GM12878 (cell line): ENCODE data around the gene NSDHL.

Experiments
- CEBPB ChIP-seq, 2 experiments: fragments of 150-350 bp in 1 of 2; IDR thresholded peaks; 2 replicates each; pipeline ENCODE4 v1.6.1; 2012 to 2014; ENCODE audit warnings: low read depth in 2 of 2, low read length in 2 of 2, borderline replicate concordance in 1 of 2, inconsistent platforms in 1 of 2
- CTCF ChIP-seq, 3 experiments: IDR thresholded peaks in 2 of 3; conservative IDR thresholded peaks in 1 of 3; 2 replicates each; pipeline ENCODE4 v1.5.1; 2011; ENCODE audit warnings: low read depth in 3 of 3, low read length in 3 of 3, mild to moderate bottlenecking in 3 of 3, control low read depth in 2 of 3, moderate library complexity in 2 of 3, inconsistent platforms in 1 of 3, mixed read lengths in 1 of 3; ENCODE audit not compliant: control insufficient read depth in 2 of 3, insufficient read depth in 1 of 3; ENCODE audit errors: extremely low read depth in 1 of 3
- ESRRA ChIP-seq: IDR thresholded peaks from 2 replicates; pipeline ENCODE4 v1.6.1; 2012; ENCODE audit warnings: mild to moderate bottlenecking, low read length, improper control_type of control experiment
- MAX ChIP-seq: IDR thresholded peaks from 2 replicates; pipeline ENCODE4 v1.6.1; 2012; ENCODE audit warnings: low read depth, low read length, improper control_type of control experiment
- MXI1 ChIP-seq: fragments of 150-350 bp; IDR thresholded peaks from 2 replicates; pipeline ENCODE4 v1.6.1; 2011; ENCODE audit warnings: low read depth, mild to moderate bottlenecking, inconsistent platforms, low read length, improper control_type of control experiment
- RBBP5 ChIP-seq: fragments of 200-600 bp; sonication (generic); conservative IDR thresholded peaks from 2 replicates; pipeline ENCODE4 v1.6.1; 2016
- SP1 ChIP-seq: IDR thresholded peaks from one replicate; pipeline ENCODE4 v1.6.1; 2011; ENCODE audit warnings: low read depth, low read length
- SRF ChIP-seq, 2 experiments: IDR thresholded peaks; 2 replicates each; pipeline ENCODE4 v1.6.1; 2011; ENCODE audit warnings: low read depth in 2 of 2, low read length in 2 of 2, mild to moderate bottlenecking in 1 of 2, moderate library complexity in 1 of 2
- TF ChIP-seq, protein P1 (sequence below): fragments of 150-350 bp; IDR thresholded peaks from 2 replicates; pipeline ENCODE4 v1.6.1; 2016; ENCODE audit warnings: low read depth, low read length
- TF ChIP-seq, protein P2 (sequence below): fragments of 450-650 bp; conservative IDR thresholded peaks from 2 replicates; pipeline ENCODE4 v1.6.1; 2017; ENCODE audit warnings: mild to moderate bottlenecking, moderate library complexity

GRCh38 chrX:152873361-152873760 lies 42.5 kb downstream of the NSDHL start:
- no peak for TF ChIP-seq RBBP5
- no peak for TF ChIP-seq CTCF (IDR thresholded peaks at IDR 0.05 in 2 of 3, conservative IDR thresholded peaks at IDR 0.05 in 1 of 3; ENCODE audit: control insufficient read depth in 2 of 3, extremely low read depth in 1 of 3, insufficient read depth in 1 of 3, low read depth in 3 of 3, low read length in 3 of 3)
- TF ChIP-seq, protein P1, sequence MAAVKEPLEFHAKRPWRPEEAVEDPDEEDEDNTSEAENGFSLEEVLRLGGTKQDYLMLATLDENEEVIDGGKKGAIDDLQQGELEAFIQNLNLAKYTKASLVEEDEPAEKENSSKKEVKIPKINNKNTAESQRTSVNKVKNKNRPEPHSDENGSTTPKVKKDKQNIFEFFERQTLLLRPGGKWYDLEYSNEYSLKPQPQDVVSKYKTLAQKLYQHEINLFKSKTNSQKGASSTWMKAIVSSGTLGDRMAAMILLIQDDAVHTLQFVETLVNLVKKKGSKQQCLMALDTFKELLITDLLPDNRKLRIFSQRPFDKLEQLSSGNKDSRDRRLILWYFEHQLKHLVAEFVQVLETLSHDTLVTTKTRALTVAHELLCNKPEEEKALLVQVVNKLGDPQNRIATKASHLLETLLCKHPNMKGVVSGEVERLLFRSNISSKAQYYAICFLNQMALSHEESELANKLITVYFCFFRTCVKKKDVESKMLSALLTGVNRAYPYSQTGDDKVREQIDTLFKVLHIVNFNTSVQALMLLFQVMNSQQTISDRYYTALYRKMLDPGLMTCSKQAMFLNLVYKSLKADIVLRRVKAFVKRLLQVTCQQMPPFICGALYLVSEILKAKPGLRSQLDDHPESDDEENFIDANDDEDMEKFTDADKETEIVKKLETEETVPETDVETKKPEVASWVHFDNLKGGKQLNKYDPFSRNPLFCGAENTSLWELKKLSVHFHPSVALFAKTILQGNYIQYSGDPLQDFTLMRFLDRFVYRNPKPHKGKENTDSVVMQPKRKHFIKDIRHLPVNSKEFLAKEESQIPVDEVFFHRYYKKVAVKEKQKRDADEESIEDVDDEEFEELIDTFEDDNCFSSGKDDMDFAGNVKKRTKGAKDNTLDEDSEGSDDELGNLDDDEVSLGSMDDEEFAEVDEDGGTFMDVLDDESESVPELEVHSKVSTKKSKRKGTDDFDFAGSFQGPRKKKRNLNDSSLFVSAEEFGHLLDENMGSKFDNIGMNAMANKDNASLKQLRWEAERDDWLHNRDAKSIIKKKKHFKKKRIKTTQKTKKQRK = no peak
- TF ChIP-seq, protein P2, sequence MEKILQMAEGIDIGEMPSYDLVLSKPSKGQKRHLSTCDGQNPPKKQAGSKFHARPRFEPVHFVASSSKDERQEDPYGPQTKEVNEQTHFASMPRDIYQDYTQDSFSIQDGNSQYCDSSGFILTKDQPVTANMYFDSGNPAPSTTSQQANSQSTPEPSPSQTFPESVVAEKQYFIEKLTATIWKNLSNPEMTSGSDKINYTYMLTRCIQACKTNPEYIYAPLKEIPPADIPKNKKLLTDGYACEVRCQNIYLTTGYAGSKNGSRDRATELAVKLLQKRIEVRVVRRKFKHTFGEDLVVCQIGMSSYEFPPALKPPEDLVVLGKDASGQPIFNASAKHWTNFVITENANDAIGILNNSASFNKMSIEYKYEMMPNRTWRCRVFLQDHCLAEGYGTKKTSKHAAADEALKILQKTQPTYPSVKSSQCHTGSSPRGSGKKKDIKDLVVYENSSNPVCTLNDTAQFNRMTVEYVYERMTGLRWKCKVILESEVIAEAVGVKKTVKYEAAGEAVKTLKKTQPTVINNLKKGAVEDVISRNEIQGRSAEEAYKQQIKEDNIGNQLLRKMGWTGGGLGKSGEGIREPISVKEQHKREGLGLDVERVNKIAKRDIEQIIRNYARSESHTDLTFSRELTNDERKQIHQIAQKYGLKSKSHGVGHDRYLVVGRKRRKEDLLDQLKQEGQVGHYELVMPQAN = no peak
- no peak for TF ChIP-seq ESRRA
- TF ChIP-seq SP1 = no peak
- no peak for TF ChIP-seq MXI1
- TF ChIP-seq MAX = no peak
- no peak for TF ChIP-seq CEBPB (IDR thresholded peaks at IDR 0.05; ENCODE audit: borderline replicate concordance in 1 of 2, low read depth in 2 of 2, low read length in 2 of 2)
- no peak for TF ChIP-seq SRF (IDR thresholded peaks at IDR 0.05; ENCODE audit: low read depth in 2 of 2, low read length in 2 of 2)
